HG03354 (cell line): Measurements from ENCODE around the gene NT5C2.
"Not testable (repeated sequence)": the region's sequence is repeated elsewhere in the genome, so short reads cannot be mapped to it uniquely, and the experiment has no call there.

ENCODE experiments used
- ATAC-seq: cut with Tn5 transposase; IDR thresholded peaks from one replicate; pipeline ENCODE4 v1.9.1; 2021; ENCODE audit warnings: mild to moderate bottlenecking; ENCODE audit not compliant: unreplicated experiment, poor library complexity, severe bottlenecking

The NT5C2 gene

DNA sequence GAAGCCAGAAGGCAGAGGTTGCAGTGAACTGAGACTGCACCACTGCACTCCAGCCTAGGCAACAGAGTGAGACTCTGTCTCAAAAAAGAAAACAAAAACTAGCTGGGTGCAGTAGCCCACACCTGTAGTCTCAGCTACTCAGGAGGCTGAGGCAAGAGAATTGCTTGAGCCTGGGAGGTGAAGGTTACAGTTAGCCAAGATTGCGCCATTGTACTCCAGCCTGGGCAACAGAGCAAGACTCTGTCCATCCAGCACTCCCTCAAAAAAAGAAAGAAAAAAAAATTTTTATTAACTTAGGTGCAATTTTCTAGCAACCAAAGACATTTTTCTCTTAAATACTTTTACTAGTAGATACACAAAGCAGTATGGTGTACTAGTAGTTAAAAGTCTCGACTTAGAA is 18.7 kb downstream of the NT5C2 start:
- not testable (repeated sequence) for ATAC-seq

- ATAC-seq, result no peak
Observed at GRCh38 chr10:103171278-103171677, 21.8 kb downstream of the NT5C2 start.

GRCh38 chr10:103168438-103168837 is 24.6 kb downstream of the NT5C2 start:
- ATAC-seq, result no peak

DNA sequence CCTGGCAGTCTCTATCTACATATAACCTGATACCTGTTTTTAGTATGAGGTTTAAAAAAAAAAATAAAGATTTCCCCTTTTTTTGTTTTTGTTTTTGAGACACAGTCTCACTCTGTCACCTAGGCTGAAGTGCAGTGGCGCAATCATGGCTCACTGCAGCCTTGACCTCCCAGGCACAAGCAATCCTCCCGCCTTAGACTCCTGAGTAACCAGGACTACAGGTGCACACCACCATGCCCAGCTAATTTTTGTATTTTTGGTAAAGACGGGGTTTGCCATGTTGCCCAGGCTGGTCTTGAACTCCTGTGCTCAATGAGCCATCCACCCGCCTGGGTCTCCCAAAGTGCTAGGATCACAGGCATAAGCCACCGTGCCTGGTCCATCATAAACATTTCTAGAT is 25.5 kb downstream of the NT5C2 start:
- ATAC-seq, result not testable (repeated sequence)

DNA sequence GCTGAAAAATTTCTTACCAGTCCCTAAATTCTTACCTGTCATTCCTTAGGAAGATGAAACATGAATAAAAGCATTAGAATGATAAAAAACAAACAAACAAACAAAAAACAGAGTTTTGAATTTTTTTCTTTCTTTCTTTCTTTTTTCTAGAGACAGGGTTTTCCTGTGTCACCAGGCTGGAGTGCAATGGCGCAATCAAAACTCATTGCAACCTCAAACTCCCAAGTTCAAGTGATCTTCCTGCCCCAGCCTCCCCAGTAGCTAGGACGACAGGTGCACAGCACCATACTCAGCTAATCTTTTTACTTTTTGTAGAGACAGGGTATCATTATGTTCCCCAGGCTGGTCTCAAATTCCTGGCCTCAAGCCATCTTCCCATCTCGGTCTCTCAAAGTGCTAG is 26.5 kb downstream of the NT5C2 start:
- ATAC-seq, result no peak

- ATAC-seq, result not testable (repeated sequence)
Observed at GRCh38 chr10:103163766-103164403, 29.2 kb downstream of the NT5C2 start.

- no peak for ATAC-seq
Observed at GRCh38 chr10:103157246-103157645, 35.8 kb downstream of the NT5C2 start.

GRCh38 chr10:103155471-103156085 is 37.5 kb downstream of the NT5C2 start:
- ATAC-seq, result no peak

DNA sequence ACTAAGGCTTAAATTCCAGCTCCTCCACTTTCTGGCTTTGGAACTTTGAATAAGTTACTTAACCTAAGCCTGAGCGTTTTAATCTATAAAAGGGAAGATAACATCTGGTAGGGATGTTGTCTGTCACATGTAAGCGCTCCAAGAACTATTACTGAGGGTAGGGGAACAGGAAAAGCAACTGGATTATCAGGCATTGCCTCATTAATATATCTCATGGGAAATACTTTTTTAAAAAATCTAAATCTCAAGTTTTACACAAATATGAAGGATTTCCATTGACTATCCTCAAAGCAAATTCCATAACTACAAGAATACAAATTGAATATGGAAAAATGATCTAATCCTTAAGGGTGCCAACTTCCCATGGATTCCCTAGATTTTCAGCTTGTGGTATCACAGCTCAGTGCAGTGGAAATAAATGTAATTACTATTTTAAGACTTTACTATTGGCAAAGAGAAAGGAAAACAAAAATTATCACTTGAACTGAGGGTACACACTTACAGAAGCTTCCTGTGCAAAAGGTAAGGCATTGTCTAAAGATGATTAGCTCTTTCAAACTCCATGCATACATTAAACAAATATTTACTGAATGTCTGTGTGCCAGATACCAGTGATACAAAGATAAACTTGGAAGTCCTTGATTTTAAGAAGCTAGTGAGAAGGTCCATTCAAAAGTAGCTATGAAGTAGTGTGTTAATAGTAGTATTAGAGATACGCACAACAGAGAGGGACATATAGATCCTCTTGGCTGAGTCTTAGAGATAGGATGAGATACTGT is 38.4 kb downstream of the NT5C2 start:
- no peak for ATAC-seq

DNA sequence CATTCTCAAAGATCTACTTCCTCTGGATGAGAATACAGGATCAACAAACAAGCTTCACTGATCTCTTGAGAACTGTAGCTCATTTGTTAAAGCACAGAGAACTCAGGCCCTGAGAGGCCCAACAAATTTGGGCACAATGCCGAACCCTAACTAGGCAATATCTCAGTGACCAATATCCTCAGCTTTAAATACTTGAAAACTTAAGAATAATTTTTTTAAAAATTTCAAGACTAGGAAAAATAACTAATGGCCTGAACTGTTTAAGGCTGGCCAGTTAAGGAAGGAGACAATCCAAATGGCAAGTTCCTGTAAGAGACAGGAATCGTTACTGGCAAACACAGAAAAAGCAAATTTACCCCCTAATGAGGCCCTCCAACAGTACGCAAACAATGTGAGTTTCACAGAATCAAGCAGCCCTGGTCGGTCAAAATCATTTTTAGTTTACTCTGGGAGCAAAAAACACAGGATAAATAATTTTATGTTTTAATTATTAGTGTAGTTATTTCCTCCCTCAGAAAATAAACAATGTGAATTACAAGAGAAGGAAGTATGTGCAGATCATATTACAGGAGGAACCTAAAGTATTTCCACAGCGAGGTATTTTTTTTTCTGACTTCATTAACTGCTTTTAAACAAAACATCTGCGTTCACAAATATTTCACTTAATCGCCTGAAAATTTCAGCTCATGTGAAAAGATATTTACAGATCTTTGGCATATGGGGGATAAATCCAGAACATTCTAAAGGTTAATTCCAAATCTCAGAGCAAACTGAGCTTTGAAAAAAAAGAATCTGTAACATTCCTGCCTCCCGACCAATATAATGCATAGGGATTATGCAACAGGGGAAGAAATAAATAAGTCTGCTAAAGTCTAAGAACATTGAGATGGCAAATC is 39.5 kb downstream of the NT5C2 start:
- no peak for ATAC-seq

GRCh38 chr10:103149991-103150622 is 43.0 kb downstream of the NT5C2 start:
- no peak for ATAC-seq

DNA sequence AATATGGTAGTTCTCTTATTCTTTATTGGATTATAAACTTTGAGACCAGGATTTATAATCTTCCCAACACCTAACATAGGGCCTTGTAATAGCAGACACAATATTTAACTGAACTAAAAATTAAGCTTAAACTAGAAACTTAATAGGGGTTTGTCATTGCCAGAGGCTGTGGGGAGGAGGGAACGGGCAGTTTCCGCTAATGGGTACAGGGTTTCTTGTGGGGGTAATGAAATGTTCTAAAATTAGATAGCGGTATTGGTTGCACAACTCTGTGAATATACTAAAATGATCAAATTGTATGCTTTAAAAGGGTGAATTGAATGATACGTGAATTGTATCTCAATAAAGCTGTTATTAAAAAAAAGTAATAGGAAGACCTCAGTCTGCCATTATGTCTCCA is 45.4 kb downstream of the NT5C2 start:
- no peak for ATAC-seq

GRCh38 chr10:103145860-103146466 is 47.1 kb downstream of the NT5C2 start:
- no peak for ATAC-seq

DNA sequence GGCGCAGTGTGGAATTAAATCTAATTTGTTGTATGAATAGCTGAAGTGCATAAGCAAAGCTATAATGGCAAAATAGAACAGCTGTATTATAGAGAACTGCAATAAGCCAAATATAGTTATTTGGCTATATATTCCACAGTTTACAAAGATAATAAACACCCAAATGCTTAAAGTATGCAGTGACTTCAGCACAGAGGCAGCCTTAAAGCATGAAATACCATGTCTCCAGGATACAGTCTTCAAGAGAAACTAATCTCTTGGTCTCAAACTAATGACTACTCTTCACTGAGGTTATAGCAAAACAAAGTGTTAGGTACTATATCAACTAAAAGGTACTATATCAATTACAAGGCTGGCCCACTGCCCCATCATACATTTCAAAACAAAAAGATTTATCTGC is 48.0 kb downstream of the NT5C2 start:
- no peak for ATAC-seq

DNA sequence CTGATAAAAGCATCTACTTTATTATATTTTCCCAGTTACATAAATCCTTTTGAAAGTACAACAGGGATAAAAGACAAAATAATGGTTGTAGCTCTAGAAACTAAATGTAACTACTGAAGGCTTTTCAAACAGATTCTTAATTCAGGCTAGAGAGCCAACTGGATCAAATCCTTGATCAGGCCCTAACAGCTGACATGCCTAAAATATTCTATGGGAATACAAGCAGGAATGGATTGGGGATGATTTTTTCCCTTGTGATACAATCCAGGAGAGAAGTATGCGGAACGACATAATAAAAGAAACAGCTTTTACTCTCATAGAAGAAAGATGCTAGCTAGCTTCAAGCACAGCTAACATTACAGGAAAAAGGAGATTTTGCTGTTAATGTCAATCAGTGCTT is 49.0 kb downstream of the NT5C2 start:
- ATAC-seq, result no peak

DNA sequence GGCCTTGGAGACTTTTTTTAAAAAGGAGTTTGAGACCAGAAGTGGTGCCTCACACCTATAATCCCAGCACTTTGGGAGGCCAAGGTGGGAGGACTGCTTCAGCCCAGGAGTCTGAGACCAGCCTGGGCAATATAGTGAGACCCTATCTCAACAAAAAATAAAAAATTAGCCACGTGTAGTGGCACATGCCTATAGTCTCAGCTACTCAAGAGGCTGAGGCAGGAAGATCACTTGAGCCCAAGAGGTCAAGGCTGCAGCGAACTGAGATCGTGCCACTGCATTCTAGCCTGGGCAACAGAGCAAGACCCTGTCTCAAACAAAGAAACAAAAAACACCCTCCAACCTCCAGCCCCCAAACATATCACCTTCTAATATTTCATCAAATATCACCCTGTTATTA is 49.4 kb downstream of the NT5C2 start:
- ATAC-seq, result not testable (repeated sequence)

DNA sequence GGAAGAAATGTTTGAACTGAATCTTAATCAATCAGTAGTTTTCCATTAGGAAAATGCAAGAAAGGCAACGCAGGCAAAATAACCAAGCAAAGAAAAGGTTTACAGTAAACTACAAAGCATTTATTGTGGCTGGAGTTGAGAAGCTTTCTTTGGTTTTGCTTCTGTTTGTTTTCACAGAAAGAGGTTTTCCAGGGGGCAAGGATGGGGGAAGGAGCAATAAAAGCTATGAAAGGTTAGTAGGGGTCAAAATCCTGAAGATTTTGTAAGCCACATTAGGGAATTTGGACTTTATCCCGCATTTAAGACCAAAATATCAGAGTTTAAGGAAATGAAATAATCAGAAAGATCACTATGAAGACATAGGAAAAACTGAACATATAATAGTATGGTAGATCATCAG is 51.1 kb downstream of the NT5C2 start:
- ATAC-seq, result no peak

- ATAC-seq, result no peak
Observed at GRCh38 chr10:103140469-103140868, 52.6 kb downstream of the NT5C2 start.

DNA sequence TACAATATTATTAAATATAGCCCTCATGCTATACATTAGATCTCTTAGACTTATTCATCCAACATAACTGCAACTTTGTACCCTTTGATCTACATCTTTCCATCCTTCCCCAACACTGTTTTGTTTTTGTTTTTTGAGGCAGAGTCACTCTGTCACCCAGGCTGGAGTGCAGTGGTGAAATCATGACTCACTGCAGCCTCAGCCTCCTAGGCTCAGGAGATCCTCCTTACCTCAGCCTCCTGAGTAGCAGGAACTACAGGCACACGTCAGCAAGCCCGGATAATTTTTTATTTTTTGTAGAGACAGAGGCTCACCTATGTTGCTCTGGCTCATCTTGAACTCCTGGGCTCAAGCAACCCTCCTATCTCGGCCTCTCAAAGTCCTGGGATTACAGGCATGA is 53.3 kb downstream of the NT5C2 start:
- ATAC-seq, result no peak
